SJSA1 (cell line): ENCODE data around the gene NTMT2. TPM values are rescaled to one million over a fixed set of nuclear protein-coding genes. Genes with fewer than 3 reads are reported as not detected.
"Not testable (repeated sequence)": the region's sequence is repeated elsewhere in the genome, so short reads cannot be mapped to it uniquely, and the experiment has no call there.

ENCODE experiments used
- DNase-seq, 2 experiments: peaks; one replicate each; pipeline ENCODE4 v3.0.0-alpha.2; 2015 to 2020; ENCODE audit warnings: low spot score in 2 of 2, low read depth in 1 of 2
- H3K27ac ChIP-seq: fragments of 250-450 bp; sonication (Bioruptor Pico); 2 replicates; pipeline ENCODE4 v1.5.1; 2020; ENCODE audit warnings: mild to moderate bottlenecking, moderate library complexity
- H3K27me3 ChIP-seq: fragments of 250-450 bp; sonication (Bioruptor Pico); replicated peaks from 2 replicates; pipeline ENCODE4 v1.5.1; 2020; ENCODE audit warnings: mild to moderate bottlenecking, moderate library complexity
- H3K36me3 ChIP-seq: fragments of 250-450 bp; sonication (Bioruptor Pico); 2 replicates; pipeline ENCODE4 v1.5.1; 2020; ENCODE audit warnings: mild to moderate bottlenecking
- H3K4me1 ChIP-seq: fragments of 250-450 bp; sonication (Bioruptor Pico); replicated peaks from 2 replicates; pipeline ENCODE4 v1.6.1; 2021; ENCODE audit warnings: mild to moderate bottlenecking
- H3K4me3 ChIP-seq: fragments of 250-450 bp; sonication (Bioruptor Pico); 2 replicates; pipeline ENCODE4 v1.5.1; 2020; ENCODE audit warnings: mild to moderate bottlenecking
- H3K9me3 ChIP-seq: fragments of 250-450 bp; sonication (Bioruptor Pico); replicated peaks from 2 replicates; pipeline ENCODE4 v1.5.1; 2020; ENCODE audit warnings: mild to moderate bottlenecking
- total RNA-seq: library from RNA; depleted of rRNA; stranded (reverse); fragments of >200 nt; shearing (Covaris generic); gene quantifications from 2 replicates; pipeline ENCODE4 v1.2.3, GENCODE V29; 2014; rRNA removed

The NTMT2 gene
- not detected in 2 replicates for total RNA-seq

DNA sequence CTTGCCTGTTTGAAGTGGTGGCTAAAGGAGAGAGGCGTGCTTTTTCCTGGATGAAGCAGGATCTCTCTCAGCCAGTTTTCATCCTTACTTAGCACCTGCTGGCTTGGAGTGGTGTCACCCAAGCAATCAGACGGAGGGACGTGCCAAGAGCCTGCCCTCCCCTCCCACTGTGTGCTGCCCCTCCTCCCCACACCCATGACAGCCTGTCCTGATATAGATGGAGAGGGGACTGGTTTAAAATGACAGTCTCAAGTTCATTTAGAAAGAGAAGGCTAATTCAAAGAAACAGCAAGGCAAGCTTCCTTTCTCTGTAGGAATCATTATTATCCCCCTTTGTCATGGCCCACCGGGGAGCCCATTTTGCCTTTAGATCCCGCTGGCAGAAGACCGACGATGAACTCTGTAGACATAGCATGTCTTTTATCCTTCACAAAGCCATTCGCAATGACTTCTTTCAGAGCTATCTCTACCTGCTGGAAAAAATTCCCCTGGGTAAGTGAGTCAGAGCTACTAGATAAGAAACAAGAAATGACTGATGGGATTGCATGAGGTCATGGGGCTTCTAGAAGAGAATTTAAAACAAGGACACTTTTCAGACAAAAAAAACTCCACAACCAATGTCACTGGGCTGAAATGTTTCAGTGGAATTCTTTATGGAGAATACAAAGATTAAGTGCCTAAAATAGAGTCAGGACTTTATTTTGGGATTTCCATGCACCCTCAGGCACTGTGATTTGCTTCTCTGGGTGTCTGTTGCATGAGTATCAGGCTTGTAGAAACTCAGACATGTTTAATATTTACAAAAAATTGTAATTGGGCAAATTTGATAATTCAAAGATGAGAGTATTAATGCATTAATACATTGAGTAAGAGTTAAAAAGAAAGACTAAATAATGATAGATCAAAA, at the start of gene NTMT2:
Gene NTMT2, plus strand, starts transcription at position 190 of the 907 bp plus-strand sequence. Its CDS starts 149 bp downstream, at position 339.
- H3K9me3 ChIP-seq, result no peaks in the 10 kb centered on the region
- no peaks in the 10 kb centered on the region for H3K27me3 ChIP-seq
- no peak within 1 kb of the TSS for H3K4me3 ChIP-seq
- DNase-seq, result no peak
- H3K4me1 ChIP-seq, result no peaks in the 10 kb centered on the region
- no peak within 1 kb of the TSS for H3K27ac ChIP-seq
- no peaks in the 10 kb centered on the region for H3K36me3 ChIP-seq

DNA sequence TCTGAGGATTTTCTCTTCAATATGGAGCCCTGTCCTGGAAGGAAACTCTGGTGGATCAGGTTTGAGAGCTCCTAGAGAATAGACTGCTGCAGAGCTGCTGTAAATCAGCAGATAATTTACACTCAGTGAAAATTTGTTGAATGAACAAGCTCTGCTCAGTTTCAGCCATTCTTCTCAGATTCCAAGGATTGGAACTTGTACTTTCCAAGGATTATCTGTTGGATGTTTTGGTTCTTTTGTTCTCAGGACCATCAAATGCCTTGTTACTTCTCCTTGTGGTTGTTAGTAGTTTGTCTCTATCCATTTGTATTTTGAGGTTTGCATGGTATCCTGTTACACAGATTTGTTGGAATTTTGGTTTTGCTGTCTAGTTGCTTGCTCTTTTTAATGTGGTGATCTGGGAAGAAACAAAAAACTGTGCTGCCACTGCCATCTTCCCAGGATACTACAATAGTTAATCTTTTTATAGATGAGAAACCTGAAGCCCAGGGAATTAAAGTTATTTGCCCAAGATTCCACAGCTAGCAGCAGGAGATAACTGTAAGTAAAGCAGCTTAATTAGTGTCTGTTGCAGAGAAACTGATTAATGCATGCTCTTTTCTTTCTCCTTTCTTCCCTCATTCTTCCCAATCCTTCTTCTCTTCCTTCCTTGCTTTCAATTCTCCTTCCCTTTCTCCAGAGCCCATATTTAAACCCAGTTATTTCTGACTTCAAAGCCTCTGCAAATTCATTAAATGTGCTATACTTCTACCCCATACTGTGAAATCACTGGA, 49.6 kb upstream of the NTMT2 start:
- H3K36me3 ChIP-seq, result no peaks in the 10 kb centered on the region

GRCh38 chr1:170096806-170097340, 48.9 kb upstream of the NTMT2 start:
- Histone ChIP-seq H3K27me3 (no peaks in the 10 kb centered on the region), H3K27ac (no peak overlapping the region), H3K9me3 (no peaks in the 10 kb centered on the region), H3K4me1 (no peaks in the 10 kb centered on the region), H3K4me3 (no peak overlapping the region), H3K36me3 (no peaks in the 10 kb centered on the region)
- DNase-seq, result no peak

More for the DNA sequence above, 49.6 kb upstream of the NTMT2 start:
- Histone ChIP-seq H3K4me1 (no peaks in the 10 kb centered on the region), H3K4me3 (no peak overlapping the region), H3K9me3 (no peaks in the 10 kb centered on the region), H3K27me3 (no peaks in the 10 kb centered on the region), H3K27ac (no peak overlapping the region)
- no peak for DNase-seq

DNA sequence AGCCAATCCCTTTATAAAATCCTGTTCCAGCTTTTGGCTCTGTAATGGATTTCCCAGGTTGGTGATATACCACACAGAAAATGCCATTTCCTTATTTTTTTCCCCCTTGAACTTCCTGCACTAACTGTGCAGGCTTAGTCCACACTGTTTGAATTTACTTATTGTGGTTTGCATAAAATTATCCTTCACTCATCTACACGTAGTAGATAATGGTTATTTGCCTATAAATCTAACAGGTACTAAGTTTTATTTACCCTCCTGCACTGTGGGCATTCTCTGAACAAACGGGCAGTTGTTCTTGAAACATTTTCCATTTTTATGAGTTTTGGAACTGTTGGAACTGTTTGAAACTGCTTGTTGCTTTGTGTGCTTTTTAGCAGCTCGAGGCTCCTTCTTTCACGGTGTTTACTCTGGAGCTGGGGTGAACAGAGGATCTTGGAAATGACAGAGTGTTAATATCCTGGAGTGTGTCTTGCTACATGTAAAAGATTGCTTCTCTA, 48.3 kb upstream of the NTMT2 start:
- no peaks in the 10 kb centered on the region for H3K36me3 ChIP-seq
- no peaks in the 10 kb centered on the region for H3K9me3 ChIP-seq
- no peak overlapping the region for H3K27ac ChIP-seq
- no peaks in the 10 kb centered on the region for H3K4me1 ChIP-seq
- no peak for DNase-seq
- H3K4me3 ChIP-seq, result no peak overlapping the region
- no peaks in the 10 kb centered on the region for H3K27me3 ChIP-seq

DNA sequence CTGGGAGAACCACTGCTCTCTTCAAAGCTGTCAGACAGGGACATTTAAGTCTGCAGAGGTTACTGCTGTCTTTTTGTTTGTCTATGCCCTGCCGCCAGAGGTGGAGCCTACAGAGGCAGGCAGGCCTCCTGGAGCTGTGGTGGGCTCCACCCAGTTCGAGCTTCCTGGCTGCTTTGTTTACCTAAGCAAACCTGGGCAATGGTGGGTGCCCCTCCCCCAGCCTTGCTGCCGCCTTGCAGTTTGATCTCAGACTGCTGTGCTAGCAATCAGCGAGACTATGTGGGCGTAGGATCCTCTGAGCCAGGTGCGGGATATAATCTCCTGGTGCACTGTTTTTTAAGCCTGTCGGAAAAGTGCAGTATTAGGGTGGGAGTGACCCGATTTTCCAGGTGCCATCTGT, 32.6 kb upstream of the NTMT2 start:
- H3K9me3 ChIP-seq, DNase-seq, H3K4me1 ChIP-seq, H3K36me3 ChIP-seq, H3K27me3 ChIP-seq, H3K27ac ChIP-seq, H3K4me3 ChIP-seq: not testable (repeated sequence)

- H3K27ac ChIP-seq, result no peak overlapping the region
- DNase-seq, result no peak
- no peaks in the 10 kb centered on the region for H3K9me3 ChIP-seq
- no peaks in the 10 kb centered on the region for H3K4me1 ChIP-seq
- H3K27me3 ChIP-seq, result no peaks in the 10 kb centered on the region
- H3K4me3 ChIP-seq, result no peak overlapping the region
- H3K36me3 ChIP-seq, result no peaks in the 10 kb centered on the region
Observed at GRCh38 chr1:170114906-170115305, 30.9 kb upstream of the NTMT2 start.

DNA sequence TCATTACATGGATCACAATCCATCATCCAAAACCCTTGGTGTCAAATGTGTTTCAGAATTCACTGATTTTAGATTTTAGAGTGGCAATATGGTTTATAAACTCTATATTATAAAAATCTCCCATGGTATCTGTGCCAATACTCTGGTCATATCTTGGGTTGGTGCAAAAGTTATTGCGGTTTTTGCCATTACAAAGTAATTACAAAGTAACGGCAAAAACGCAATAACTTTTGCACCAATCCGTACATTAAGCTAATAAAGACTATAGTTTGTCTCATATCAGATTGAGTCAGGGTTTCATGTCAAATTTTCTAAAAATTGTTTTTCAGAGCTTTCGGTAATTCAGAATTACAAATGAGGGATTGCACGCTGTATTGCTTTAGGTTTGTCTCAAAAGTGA, 23.4 kb upstream of the NTMT2 start:
- H3K4me1 ChIP-seq, result no peaks in the 10 kb centered on the region
- no peaks in the 10 kb centered on the region for H3K36me3 ChIP-seq
- H3K27ac ChIP-seq, result no peak overlapping the region
- no peaks in the 10 kb centered on the region for H3K27me3 ChIP-seq
- no peak overlapping the region for H3K4me3 ChIP-seq
- no peaks in the 10 kb centered on the region for H3K9me3 ChIP-seq
- DNase-seq, result no peak

- H3K4me3 ChIP-seq, result no peak overlapping the region
- no peaks in the 10 kb centered on the region; the same call in 1 of the 2 replicates for H3K9me3 ChIP-seq
- no peaks in the 10 kb centered on the region for H3K4me1 ChIP-seq
- H3K27ac ChIP-seq, result no peak overlapping the region
- no peaks in the 10 kb centered on the region for H3K36me3 ChIP-seq
- no peak for DNase-seq
- no peaks in the 10 kb centered on the region for H3K27me3 ChIP-seq
Observed at GRCh38 chr1:170125269-170125668, 20.5 kb upstream of the NTMT2 start.

- Histone ChIP-seq H3K9me3 (no peaks in the 10 kb centered on the region; the same call in 1 of the 2 replicates), H3K27ac (no peak overlapping the region), H3K27me3 (no peaks in the 10 kb centered on the region), H3K4me1 (no peaks in the 10 kb centered on the region), H3K4me3 (no peak overlapping the region), H3K36me3 (no peaks in the 10 kb centered on the region)
- DNase-seq, result no peak
Observed at GRCh38 chr1:170126696-170127095, 19.1 kb upstream of the NTMT2 start.

DNA sequence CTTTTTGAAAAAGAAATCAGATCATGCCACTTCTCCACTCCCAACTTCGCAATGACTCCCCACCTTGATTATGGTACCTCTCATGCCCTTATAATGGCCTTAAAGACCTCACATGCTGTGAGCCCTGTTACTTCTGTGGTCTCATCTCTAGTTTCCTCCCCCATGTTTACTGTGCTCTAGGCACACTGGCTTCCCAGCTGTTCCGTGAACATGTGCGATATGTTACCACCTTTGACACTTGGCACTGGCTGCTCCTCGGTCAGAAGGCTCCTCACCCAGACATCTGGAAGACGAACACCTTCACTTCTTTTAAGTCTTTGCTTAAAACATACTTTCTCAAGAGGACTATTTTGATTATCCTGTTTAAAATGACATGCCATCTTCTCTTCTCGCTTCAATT, 14.3 kb upstream of the NTMT2 start:
- no peaks in the 10 kb centered on the region; the same call in 1 of the 2 replicates for H3K9me3 ChIP-seq
- no peak overlapping the region for H3K27ac ChIP-seq
- no peaks in the 10 kb centered on the region for H3K27me3 ChIP-seq
- H3K36me3 ChIP-seq, result no peaks in the 10 kb centered on the region
- H3K4me3 ChIP-seq, result no peak overlapping the region
- no peak for DNase-seq
- no peaks in the 10 kb centered on the region for H3K4me1 ChIP-seq

DNA sequence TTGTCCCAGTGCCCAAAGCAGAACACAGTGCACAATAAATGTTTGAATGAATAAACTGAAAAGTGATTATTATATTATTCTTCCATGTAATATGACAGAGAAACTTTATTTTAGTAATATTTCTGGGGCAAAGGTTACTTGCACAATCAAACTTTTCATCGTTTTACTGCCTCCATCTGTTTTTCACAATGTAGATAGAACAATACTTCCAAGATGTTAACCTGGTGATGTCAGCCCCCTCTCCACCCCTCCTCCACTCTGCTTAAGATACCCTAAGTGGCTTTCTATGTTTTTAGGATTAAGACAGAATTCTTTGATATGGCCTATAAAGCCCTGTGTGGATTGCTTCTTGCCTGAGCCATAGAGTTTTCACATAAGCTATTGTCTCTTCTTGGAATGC, 13.8 kb upstream of the NTMT2 start:
- no peak overlapping the region for H3K27ac ChIP-seq

GRCh38 chr1:170133766-170134495, 11.8 kb upstream of the NTMT2 start:
- Histone ChIP-seq H3K27me3 (no peaks in the 10 kb centered on the region), H3K4me3 (no peak overlapping the region)

More for the DNA sequence above, 13.8 kb upstream of the NTMT2 start:
- Histone ChIP-seq H3K9me3 (no peaks in the 10 kb centered on the region; the same call in 1 of the 2 replicates), H3K4me3 (no peak overlapping the region), H3K4me1 (no peaks in the 10 kb centered on the region), H3K27me3 (no peaks in the 10 kb centered on the region), H3K36me3 (no peaks in the 10 kb centered on the region)
- DNase-seq, result no peak

GRCh38 chr1:170134521-170134920, 11.2 kb upstream of the NTMT2 start:
- DNase-seq, result no peak
- Histone ChIP-seq H3K9me3 (no peaks in the 10 kb centered on the region; the same call in 1 of the 2 replicates), H3K4me3 (no peak overlapping the region), H3K27ac (no peak overlapping the region), H3K36me3 (no peaks in the 10 kb centered on the region), H3K27me3 (no peaks in the 10 kb centered on the region), H3K4me1 (no peaks in the 10 kb centered on the region)

More at GRCh38 chr1:170133766-170134495, 11.8 kb upstream of the NTMT2 start:
- DNase-seq, result no peak
- Histone ChIP-seq H3K36me3 (no peaks in the 10 kb centered on the region), H3K27ac (no peak overlapping the region), H3K9me3 (no peaks in the 10 kb centered on the region; the same call in 1 of the 2 replicates), H3K4me1 (no peaks in the 10 kb centered on the region)
